K562 (cell line): Measurements from ENCODE around the gene PLA2G15. TPM values are rescaled to one million over a fixed set of nuclear protein-coding genes. Genes with fewer than 3 reads are reported as not detected.
A peak's percentile ranks its signal among the peaks of the same experiment; 100 is the strongest.

ENCODE experiments used
- ETV5 ChIP-seq: sonication (generic); formaldehyde crosslinking; IDR thresholded peaks from 2 replicates; pipeline ENCODE4 v1.4.0; 2020; ENCODE audit warnings: low read depth, mild to moderate bottlenecking, missing genetic modification reagents
- FOXM1 ChIP-seq, 2 experiments: fragments of 450-650 bp in 1 of 2; sonication (generic) in 1 of 2; formaldehyde crosslinking in 1 of 2; IDR thresholded peaks; 2 replicates each; pipeline versions ENCODE4 v1.6.1 to v1.9.0; 2017 to 2022; ENCODE audit warnings: low read depth in 2 of 2, mild to moderate bottlenecking in 2 of 2, missing genetic modification reagents in 1 of 2, moderate library complexity in 1 of 2
- HDAC1 ChIP-seq, 2 experiments: fragments of 450-650 bp; IDR thresholded peaks; 2 replicates each; pipeline ENCODE4 v1.6.1; 2016 to 2017; ENCODE audit warnings: inconsistent platforms in 1 of 2, mild to moderate bottlenecking in 1 of 2, moderate library complexity in 1 of 2
- KDM1A ChIP-seq, 2 experiments: fragments of 450-650 bp; IDR thresholded peaks; 2 replicates each; pipeline ENCODE4 v1.6.1; 2016; ENCODE audit warnings: mild to moderate bottlenecking in 2 of 2
- KLF6 ChIP-seq: fragments of 250-450 bp; sonication (Bioruptor Pico); IDR thresholded peaks from 2 replicates; pipeline ENCODE4 v1.4.0; 2020; ENCODE audit warnings: mild to moderate bottlenecking, moderate library complexity, borderline replicate concordance
- MCM7 ChIP-seq, 2 experiments: fragments of 450-650 bp; IDR thresholded peaks; 2 replicates each; pipeline ENCODE4 v1.6.1; 2016 to 2018
- NRF1 ChIP-seq, 2 experiments: fragments of 450-650 bp; IDR thresholded peaks in 1 of 2; conservative IDR thresholded peaks in 1 of 2; 2 replicates each; pipeline ENCODE4 v1.6.1; 2014; ENCODE audit warnings: mild to moderate bottlenecking in 2 of 2
- PCBP1 ChIP-seq: fragments of 200-400 bp; formaldehyde crosslinking; IDR thresholded peaks from 2 replicates; pipeline ENCODE4 v1.6.1; 2018; ENCODE audit warnings: mild to moderate bottlenecking, low read depth, low read length; ENCODE audit not compliant: poor library complexity, severe bottlenecking
- PHTF2 ChIP-seq: fragments of 250-450 bp; sonication (Bioruptor Pico); IDR thresholded peaks from 2 replicates; pipeline ENCODE4 v1.5.0; 2021; ENCODE audit warnings: mild to moderate bottlenecking
- POU5F1 ChIP-seq: fragments of 150-350 bp; IDR thresholded peaks from 2 replicates; pipeline ENCODE4 v1.6.1; 2014; ENCODE audit warnings: borderline replicate concordance, low read length, low read depth, mild to moderate bottlenecking; ENCODE audit not compliant: partially characterized antibody
- SREBF1 ChIP-seq: fragments of 150-350 bp; IDR thresholded peaks from 2 replicates; pipeline ENCODE4 v1.6.1; 2014; ENCODE audit warnings: antibody characterized with exemption, low read depth, low read length, borderline replicate concordance
- SRF ChIP-seq, 2 experiments: fragments of 250-450, 450-650 bp in 1 of 2; sonication (Bioruptor Pico) in 1 of 2; sonication (generic) in 1 of 2; formaldehyde crosslinking; IDR thresholded peaks; 2 replicates each; pipeline versions ENCODE4 v1.5.0 to v1.5.1; 2020 to 2022; ENCODE audit warnings: mild to moderate bottlenecking in 1 of 2, missing genetic modification reagents in 1 of 2
- TAF9B ChIP-seq: fragments of 450-650 bp; IDR thresholded peaks from 2 replicates; pipeline ENCODE4 v1.6.1; 2018; ENCODE audit warnings: mild to moderate bottlenecking; ENCODE audit not compliant: partially characterized antibody
- TBL1XR1 ChIP-seq, 2 experiments: IDR thresholded peaks; 2 replicates each; pipeline ENCODE4 v1.6.1; 2012; ENCODE audit warnings: improper control_type of control experiment in 2 of 2, low read length in 2 of 2, mild to moderate bottlenecking in 1 of 2
- ZKSCAN8 ChIP-seq: fragments of 200-800 bp; sonication (Bioruptor generic); IDR thresholded peaks from 2 replicates; pipeline ENCODE4 v1.6.1; 2016; ENCODE audit warnings: missing genetic modification characterization, missing compliant biosample characterization
- ZNF445 ChIP-seq: fragments of 250-450 bp; sonication (Bioruptor Pico); IDR thresholded peaks from 2 replicates; pipeline ENCODE4 v1.4.0; 2020; ENCODE audit warnings: low read depth, mild to moderate bottlenecking, moderate library complexity
- ZNF583 ChIP-seq: fragments of 250-450 bp; sonication (Bioruptor Pico); IDR thresholded peaks from 2 replicates; pipeline ENCODE4 v1.4.0; 2020
- ZNF778 ChIP-seq: fragments of 450-650 bp; formaldehyde crosslinking; IDR thresholded peaks from 2 replicates; pipeline ENCODE4 v1.4.0; 2020; ENCODE audit warnings: mild to moderate bottlenecking, moderate library complexity
- polyA plus RNA-seq, 8 experiments: library from polyadenylated mRNA; depleted of rRNA in 4 of 8; stranded (reverse) in 5 of 8; unstranded in 3 of 8; fragments of >200 nt; fragmentation: Nextera tagmentation in 2 of 8; fragmentation: Illumina TruSeq in 1 of 8; extraction: Ambion mirVana in 2 of 8; extraction: Trizol in 1 of 8; gene quantifications; 2 replicates each; pipeline versions ENCODE4 v1.2.1 to v1.2.3, GENCODE V29; 2011 to 2014; ENCODE audit warnings: inconsistent platforms in 1 of 8, missing spikeins in 1 of 8
- total RNA-seq, 7 experiments: library from RNA; depleted of rRNA in 6 of 7; stranded (reverse); fragments of >200 nt in 6 of 7; fragmentation: Illumina TruSeq in 2 of 7; extraction: Trizol in 2 of 7; gene quantifications; 2 replicates each; pipeline versions ENCODE4 v1.2.1 to v1.2.3, GENCODE V29; 2011 to 2021; ENCODE audit warnings: low replicate concordance in 1 of 7
- TF ChIP-seq, protein P1 (sequence below), 2 experiments: fragments of 450-650 bp in 1 of 2; sonication (generic) in 1 of 2; formaldehyde crosslinking; conservative IDR thresholded peaks; 2 replicates each; pipeline versions ENCODE4 v1.4.0 to v1.8.1; 2020 to 2022; ENCODE audit warnings: mild to moderate bottlenecking in 1 of 2, missing genetic modification reagents in 1 of 2
- TF ChIP-seq, protein P2 (sequence below): IDR thresholded peaks from 2 replicates; pipeline ENCODE4 v1.6.1; 2014; ENCODE audit warnings: antibody characterized with exemption
- TF ChIP-seq, protein P3 (sequence below): sonication (generic); formaldehyde crosslinking; IDR thresholded peaks from 2 replicates; pipeline ENCODE4 v1.8.0; 2023; ENCODE audit warnings: mild to moderate bottlenecking, missing genetic modification reagents

The PLA2G15 gene
- total and polyA plus RNA-seq, 9 of the 15 experiments (the other 6 are each of a cell fraction or from before 2014, with no cell fraction given), result 0.42 to 8.6 (median 4.8) TPM

DNA sequence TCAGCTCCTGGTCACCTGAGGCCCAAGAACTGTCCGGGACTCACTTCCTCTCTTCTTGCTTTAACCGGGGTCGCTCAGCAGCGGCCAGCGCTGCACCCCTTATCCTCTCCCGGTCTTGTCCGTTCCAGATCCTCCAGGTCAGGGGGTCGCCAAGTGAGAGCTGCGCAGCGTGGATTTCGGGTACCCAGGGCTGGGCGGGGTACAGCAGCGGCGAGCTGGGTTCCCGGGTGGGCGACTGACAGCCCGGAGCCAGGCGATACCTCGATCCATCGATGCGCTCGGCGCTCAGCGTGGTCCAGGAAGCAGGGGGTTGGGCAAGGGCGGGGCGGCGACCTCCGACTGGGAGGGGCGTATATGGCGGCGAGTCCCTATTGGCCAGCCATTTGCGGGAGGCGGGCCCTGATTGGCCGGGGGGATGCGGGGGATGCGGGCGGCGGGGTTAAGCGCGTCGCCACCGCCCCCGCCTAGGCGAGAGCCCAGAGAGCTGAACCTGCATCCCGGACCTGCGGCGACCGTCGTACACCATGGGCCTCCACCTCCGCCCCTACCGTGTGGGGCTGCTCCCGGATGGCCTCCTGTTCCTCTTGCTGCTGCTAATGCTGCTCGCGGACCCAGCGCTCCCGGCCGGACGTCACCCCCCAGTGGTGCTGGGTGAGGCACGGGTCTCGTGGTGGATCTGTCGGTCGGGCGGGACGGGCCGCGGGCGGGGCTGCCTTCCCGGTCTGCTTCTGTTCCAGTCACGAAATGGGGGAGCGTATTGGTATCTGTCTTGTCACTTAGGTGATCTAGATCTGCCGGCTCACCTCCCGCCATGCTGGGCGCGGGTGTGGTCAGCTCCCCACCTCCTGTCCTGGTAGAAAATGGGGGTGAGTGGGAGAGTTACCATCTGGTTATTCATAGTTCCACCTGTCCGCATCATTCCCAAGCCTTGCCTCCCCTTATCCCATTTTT lies at the start of gene PLA2G15 (continued):
- TF ChIP-seq FOXM1 (IDR thresholded peaks at IDR 0.05; ENCODE audit: low read depth) (peak; percentile 67), FOXM1 (CRISPR knock-in tag; IDR thresholded peaks at IDR 0.05; ENCODE audit: low read depth) (no peak), ZNF445 (CRISPR knock-in tag) (no peak), ZNF778 (no peak), TAF9B (no peak), TBL1XR1 (IDR thresholded peaks at IDR 0.05; ENCODE audit: low read length in 2 of 2) (peak in 1 of 2 experiments; percentile 11; a peak in 1 of 4 replicates), HDAC1 (IDR thresholded peaks at IDR 0.05) (peak in 1 of 2 experiments; percentile 73; a peak in 2 of 4 replicates), ZNF583 (CRISPR knock-in tag) (no peak), ETV5 (CRISPR knock-in tag) (peak; percentile 27; the same call in 1 of the 2 replicates), KDM1A (IDR thresholded peaks at IDR 0.05) (peak in 1 of 2 experiments; percentile 28; a peak in 1 of 4 replicates), ZKSCAN8 (CRISPR knock-in tag) (no peak), NRF1 (conservative IDR thresholded peaks at IDR 0.05 in 1 of 2, IDR thresholded peaks at IDR 0.05 in 1 of 2) (peak; percentile 30 to 40; a peak in 3 of 4 replicates), SREBF1 (0 out of 2 replicates have a peak, but pooled peaks have one; percentile 7), MCM7 (IDR thresholded peaks at IDR 0.05) (no peak), PHTF2 (CRISPR knock-in tag) (no peak), PCBP1 (peak; percentile 27), POU5F1 (no peak), KLF6 (CRISPR knock-in tag) (no peak), SRF (CRISPR knock-in tag; IDR thresholded peaks at IDR 0.05) (no peak; a peak in 1 of 4 replicates)
- TF ChIP-seq, protein P1, sequence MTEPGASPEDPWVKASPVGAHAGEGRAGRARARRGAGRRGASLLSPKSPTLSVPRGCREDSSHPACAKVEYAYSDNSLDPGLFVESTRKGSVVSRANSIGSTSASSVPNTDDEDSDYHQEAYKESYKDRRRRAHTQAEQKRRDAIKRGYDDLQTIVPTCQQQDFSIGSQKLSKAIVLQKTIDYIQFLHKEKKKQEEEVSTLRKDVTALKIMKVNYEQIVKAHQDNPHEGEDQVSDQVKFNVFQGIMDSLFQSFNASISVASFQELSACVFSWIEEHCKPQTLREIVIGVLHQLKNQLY (CRISPR knock-in tag; conservative IDR thresholded peaks at IDR 0.05), result no peak
- TF ChIP-seq, protein P2, sequence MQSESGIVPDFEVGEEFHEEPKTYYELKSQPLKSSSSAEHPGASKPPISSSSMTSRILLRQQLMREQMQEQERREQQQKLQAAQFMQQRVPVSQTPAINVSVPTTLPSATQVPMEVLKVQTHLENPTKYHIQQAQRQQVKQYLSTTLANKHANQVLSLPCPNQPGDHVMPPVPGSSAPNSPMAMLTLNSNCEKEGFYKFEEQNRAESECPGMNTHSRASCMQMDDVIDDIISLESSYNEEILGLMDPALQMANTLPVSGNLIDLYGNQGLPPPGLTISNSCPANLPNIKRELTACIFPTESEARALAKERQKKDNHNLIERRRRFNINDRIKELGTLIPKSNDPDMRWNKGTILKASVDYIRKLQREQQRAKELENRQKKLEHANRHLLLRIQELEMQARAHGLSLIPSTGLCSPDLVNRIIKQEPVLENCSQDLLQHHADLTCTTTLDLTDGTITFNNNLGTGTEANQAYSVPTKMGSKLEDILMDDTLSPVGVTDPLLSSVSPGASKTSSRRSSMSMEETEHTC, result 0 out of 2 replicates have a peak, but pooled peaks have one; percentile 34
- TF ChIP-seq, protein P3, sequence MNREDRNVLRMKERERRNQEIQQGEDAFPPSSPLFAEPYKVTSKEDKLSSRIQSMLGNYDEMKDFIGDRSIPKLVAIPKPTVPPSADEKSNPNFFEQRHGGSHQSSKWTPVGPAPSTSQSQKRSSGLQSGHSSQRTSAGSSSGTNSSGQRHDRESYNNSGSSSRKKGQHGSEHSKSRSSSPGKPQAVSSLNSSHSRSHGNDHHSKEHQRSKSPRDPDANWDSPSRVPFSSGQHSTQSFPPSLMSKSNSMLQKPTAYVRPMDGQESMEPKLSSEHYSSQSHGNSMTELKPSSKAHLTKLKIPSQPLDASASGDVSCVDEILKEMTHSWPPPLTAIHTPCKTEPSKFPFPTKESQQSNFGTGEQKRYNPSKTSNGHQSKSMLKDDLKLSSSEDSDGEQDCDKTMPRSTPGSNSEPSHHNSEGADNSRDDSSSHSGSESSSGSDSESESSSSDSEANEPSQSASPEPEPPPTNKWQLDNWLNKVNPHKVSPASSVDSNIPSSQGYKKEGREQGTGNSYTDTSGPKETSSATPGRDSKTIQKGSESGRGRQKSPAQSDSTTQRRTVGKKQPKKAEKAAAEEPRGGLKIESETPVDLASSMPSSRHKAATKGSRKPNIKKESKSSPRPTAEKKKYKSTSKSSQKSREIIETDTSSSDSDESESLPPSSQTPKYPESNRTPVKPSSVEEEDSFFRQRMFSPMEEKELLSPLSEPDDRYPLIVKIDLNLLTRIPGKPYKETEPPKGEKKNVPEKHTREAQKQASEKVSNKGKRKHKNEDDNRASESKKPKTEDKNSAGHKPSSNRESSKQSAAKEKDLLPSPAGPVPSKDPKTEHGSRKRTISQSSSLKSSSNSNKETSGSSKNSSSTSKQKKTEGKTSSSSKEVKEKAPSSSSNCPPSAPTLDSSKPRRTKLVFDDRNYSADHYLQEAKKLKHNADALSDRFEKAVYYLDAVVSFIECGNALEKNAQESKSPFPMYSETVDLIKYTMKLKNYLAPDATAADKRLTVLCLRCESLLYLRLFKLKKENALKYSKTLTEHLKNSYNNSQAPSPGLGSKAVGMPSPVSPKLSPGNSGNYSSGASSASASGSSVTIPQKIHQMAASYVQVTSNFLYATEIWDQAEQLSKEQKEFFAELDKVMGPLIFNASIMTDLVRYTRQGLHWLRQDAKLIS (CRISPR knock-in tag), result no peak
